ENCODE results near the gene PKIB. TPM values are rescaled to one million over a fixed set of nuclear protein-coding genes. Genes with fewer than 3 reads are reported as not detected.
"Not testable (repeated sequence)": the region's sequence is repeated elsewhere in the genome, so short reads cannot be mapped to it uniquely, and the experiment has no call there.

The PKIB gene
- total and polyA plus RNA-seq, 2 of the 4 experiments (the other 2 are of a cell fraction) = 6.3 to 13.1 TPM

GRCh38 chr6:122744247-122744646 is 134.0 kb downstream of the PKIB start:
- BruUV-seq (replicated peaks); H2BK5ac ChIP-seq (ENCODE audit: low read depth, low read length, poor library complexity, severe bottlenecking); H3K9ac ChIP-seq (ENCODE audit: low read depth, low read length); POLR2A ChIA-PET (ENCODE audit: unreplicated experiment); H3K36me3 ChIP-seq (ENCODE audit: control insufficient read depth, insufficient read depth, low read length); H3K14ac ChIP-seq (replicated peaks; ENCODE audit: low read depth, low read length); H2AFZ ChIP-seq (replicated peaks; ENCODE audit: low read length, poor library complexity); H4K8ac ChIP-seq (ENCODE audit: low read depth in 2 of 2, low read length in 2 of 2); H3K4me3 ChIP-seq (ENCODE audit: insufficient read depth, low read depth, low read length); DNase-seq; H4K5ac ChIP-seq (ENCODE audit: low read depth, low read length); H3K18ac ChIP-seq (ENCODE audit: low read depth, low read length); H3K4ac ChIP-seq (ENCODE audit: low read depth, low read length); in situ Hi-C loops (cut with MboI; ENCODE audit: low sequenced_read_pairs); H4K91ac ChIP-seq (ENCODE audit: insufficient read depth, low read depth, low read length); dilution Hi-C loops (cut with HindIII; ENCODE audit: low sequenced_read_pairs, unreplicated experiment); H3K9me3 ChIP-seq (ENCODE audit: control insufficient read depth, insufficient read depth, low read length); H3K23ac ChIP-seq (ENCODE audit: low read depth, low read length); H2BK120ac ChIP-seq (ENCODE audit: low read depth, low read length); H2BK15ac ChIP-seq (ENCODE audit: low read depth, low read length); H2BK20ac ChIP-seq (ENCODE audit: low read depth, low read length); H3K56ac ChIP-seq (ENCODE audit: extremely low read depth, insufficient read depth, low read length); H2AK9ac ChIP-seq (replicated peaks; ENCODE audit: low read depth, low read length, poor library complexity); H3K79me1 ChIP-seq (ENCODE audit: low read depth in 1 of 2, low read length in 2 of 2); H4K20me1 ChIP-seq (ENCODE audit: insufficient read depth, low read length); H3K4me2 ChIP-seq (ENCODE audit: low read depth, low read length); H3K27ac ChIP-seq (ENCODE audit: insufficient read depth, low read length); H3K9me1 ChIP-seq (ENCODE audit: insufficient read depth, low read length); H2AK5ac ChIP-seq (ENCODE audit: low read depth, low read length); H3K4me1 ChIP-seq (ENCODE audit: control insufficient read depth, insufficient read depth, low read length); H3K27me3 ChIP-seq (ENCODE audit: control insufficient read depth, insufficient read depth, low read length); ATAC-seq (ENCODE audit: low read depth): not testable (repeated sequence)
- CTCF ChIA-PET = interaction anchor here (0.5 to 1.8 kb wide), 4 partner anchors 81 to 302 kb away, joined by 3 to 6 read pairs (median 4); no protein-coding TSS in a partner anchor
- WGBS, 2 experiments (ENCODE audit: extremely low coverage in 2 of 2, insufficient read length in 1 of 2) = no CpG with 5 or more reads among the region's 8 CpGs
- peak; percentile 38 for TF ChIP-seq RAD21 (IDR thresholded peaks at IDR 0.05; ENCODE audit: low read length)
- TF ChIP-seq SMC3 (IDR thresholded peaks at IDR 0.05; ENCODE audit: low read depth, low read length) = peak; percentile 21; the same call in 1 of the 2 replicates
- TF ChIP-seq CTCF (conservative IDR thresholded peaks at IDR 0.05; ENCODE audit: low read depth, low read length) = peak; percentile 45
- intact Hi-C loops (cut with micrococcal nuclease) = loop anchor here (1.0 kb wide), 1 partner anchor 95 kb away; no protein-coding TSS in a partner anchor

GRCh38 chr6:122744856-122745255 is 134.7 kb downstream of the PKIB start:
- H2AK9ac ChIP-seq (replicated peaks; ENCODE audit: low read depth, low read length, poor library complexity); DNase-seq; H3K27ac ChIP-seq (ENCODE audit: insufficient read depth, low read length); H2BK20ac ChIP-seq (ENCODE audit: low read depth, low read length); ATAC-seq (ENCODE audit: low read depth); H3K9me1 ChIP-seq (ENCODE audit: insufficient read depth, low read length); dilution Hi-C loops (cut with HindIII; ENCODE audit: low sequenced_read_pairs, unreplicated experiment); H3K4ac ChIP-seq (ENCODE audit: low read depth, low read length); H2BK15ac ChIP-seq (ENCODE audit: low read depth, low read length); H2AK5ac ChIP-seq (ENCODE audit: low read depth, low read length); H4K20me1 ChIP-seq (ENCODE audit: insufficient read depth, low read length); H3K14ac ChIP-seq (replicated peaks; ENCODE audit: low read depth, low read length); H3K23ac ChIP-seq (ENCODE audit: low read depth, low read length); H3K27me3 ChIP-seq (ENCODE audit: control insufficient read depth, insufficient read depth, low read length); POLR2A ChIA-PET (ENCODE audit: unreplicated experiment); H2BK5ac ChIP-seq (ENCODE audit: low read depth, low read length, poor library complexity, severe bottlenecking); in situ Hi-C loops (cut with MboI; ENCODE audit: low sequenced_read_pairs); H3K9me3 ChIP-seq (ENCODE audit: control insufficient read depth, insufficient read depth, low read length); H3K79me1 ChIP-seq (ENCODE audit: low read depth in 1 of 2, low read length in 2 of 2); H4K91ac ChIP-seq (ENCODE audit: insufficient read depth, low read depth, low read length); H4K5ac ChIP-seq (ENCODE audit: low read depth, low read length); H4K8ac ChIP-seq (ENCODE audit: low read depth in 2 of 2, low read length in 2 of 2); H2BK120ac ChIP-seq (ENCODE audit: low read depth, low read length); H3K36me3 ChIP-seq (ENCODE audit: control insufficient read depth, insufficient read depth, low read length); BruUV-seq (replicated peaks); H3K4me2 ChIP-seq (ENCODE audit: low read depth, low read length); H2AFZ ChIP-seq (replicated peaks; ENCODE audit: low read length, poor library complexity); H3K9ac ChIP-seq (ENCODE audit: low read depth, low read length); H3K56ac ChIP-seq (ENCODE audit: extremely low read depth, insufficient read depth, low read length); H3K18ac ChIP-seq (ENCODE audit: low read depth, low read length); H3K4me1 ChIP-seq (ENCODE audit: control insufficient read depth, insufficient read depth, low read length); H3K4me3 ChIP-seq (ENCODE audit: insufficient read depth, low read depth, low read length): not testable (repeated sequence)
- CTCF ChIA-PET = interaction anchor here (0.6 to 1.8 kb wide), 3 partner anchors 80 to 95 kb away, joined by 4 to 6 read pairs (median 4); no protein-coding TSS in a partner anchor
- intact Hi-C loops (cut with micrococcal nuclease) = loop anchor here (1.0 kb wide), 1 partner anchor 94 kb away; no protein-coding TSS in a partner anchor
- 40% methylated on average over 1 of the region's 3 CpGs; no CpG with 5 or more reads in 1 of the 2 experiments for WGBS, 2 experiments (ENCODE audit: extremely low coverage in 2 of 2, insufficient read length in 1 of 2)

Data from IMR-90 (cell line).